ENCODE data around the gene CUZD1.

The CUZD1 gene

DNA sequence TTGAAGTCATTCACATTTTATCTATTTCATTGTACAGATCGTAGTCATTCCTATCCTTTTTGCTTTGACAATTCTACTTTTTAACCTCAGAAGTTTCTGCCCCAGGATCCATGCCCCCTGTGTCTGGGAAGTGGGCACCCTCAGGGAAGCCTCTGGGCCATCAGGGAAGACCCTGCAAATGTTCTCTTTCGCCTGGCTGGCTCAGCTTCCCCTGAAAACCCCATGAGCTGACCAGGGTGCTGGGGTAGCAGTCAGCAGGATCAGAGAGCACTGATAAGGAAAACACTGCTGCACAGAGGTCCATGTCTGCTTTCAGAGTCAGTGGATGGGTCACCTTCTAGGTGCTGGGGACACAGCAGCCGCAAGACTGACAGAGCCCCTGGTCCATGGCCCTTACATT lies 23.8 kb downstream of the CUZD1 start:
- no peak for DNase-seq (ENCODE audit: low read depth in 2 of 2)

DNA sequence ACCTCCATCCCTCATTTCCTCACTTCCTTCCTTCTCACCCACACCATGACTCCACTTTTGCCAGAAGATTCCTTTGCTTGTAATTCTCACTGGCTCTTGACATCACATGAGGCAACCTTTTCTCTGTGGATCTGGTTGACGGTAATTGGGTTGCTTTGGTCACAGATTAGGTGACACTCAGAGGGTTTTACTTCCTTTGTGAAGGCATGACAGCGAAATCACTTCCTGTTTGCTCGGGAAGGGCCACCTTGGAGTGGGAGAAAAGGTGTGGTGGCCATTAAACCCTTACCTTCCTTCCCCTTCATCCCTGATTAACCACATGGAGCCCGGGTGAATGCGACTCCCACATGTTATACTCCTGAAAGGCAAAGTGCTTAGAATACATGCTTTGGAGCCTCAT lies 30.2 kb downstream of the CUZD1 start:
- no peak for DNase-seq (ENCODE audit: low read depth in 2 of 2)

DNA sequence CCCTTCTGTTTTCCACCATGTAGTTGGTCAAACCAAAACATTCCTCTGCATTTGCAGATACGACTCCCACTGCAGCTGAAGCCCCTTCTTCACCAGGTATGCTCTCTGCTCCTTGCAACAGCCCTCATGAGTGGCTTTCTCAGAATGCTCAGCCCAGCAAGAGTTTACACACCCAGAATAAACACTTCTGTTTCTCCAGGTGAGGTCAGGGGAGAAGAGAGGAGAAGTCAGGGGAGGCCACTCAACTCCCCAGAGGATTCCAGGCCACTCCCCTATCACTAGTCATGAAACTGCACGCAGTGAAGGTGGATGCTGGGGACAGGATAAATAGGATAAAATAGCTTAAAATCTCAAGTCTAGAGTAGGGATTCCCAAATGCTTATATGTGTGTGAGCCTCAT lies 31.2 kb downstream of the CUZD1 start:
- DNase-seq (ENCODE audit: low read depth in 2 of 2), result no peak

DNA sequence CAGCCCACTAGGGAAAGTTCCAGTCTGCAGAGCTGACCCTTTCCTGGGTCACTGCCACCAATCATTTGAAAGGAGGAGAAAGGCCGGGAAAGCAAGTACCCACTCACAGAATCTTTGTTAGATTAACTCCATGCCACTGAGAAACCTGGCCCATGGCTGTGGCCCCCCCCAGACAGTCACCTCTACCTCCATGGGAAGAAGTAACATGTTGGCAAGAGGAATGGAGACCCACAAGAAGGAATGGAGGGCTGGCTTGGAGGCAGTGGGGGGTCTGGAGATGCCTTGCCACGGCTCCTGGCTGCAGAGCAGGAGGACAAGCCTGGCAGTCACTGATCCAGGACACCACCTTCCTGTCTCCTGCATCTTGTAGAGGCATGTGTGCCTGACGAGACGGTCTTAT lies 32.9 kb downstream of the CUZD1 start:
- DNase-seq (ENCODE audit: low read depth in 2 of 2), result no peak

DNA sequence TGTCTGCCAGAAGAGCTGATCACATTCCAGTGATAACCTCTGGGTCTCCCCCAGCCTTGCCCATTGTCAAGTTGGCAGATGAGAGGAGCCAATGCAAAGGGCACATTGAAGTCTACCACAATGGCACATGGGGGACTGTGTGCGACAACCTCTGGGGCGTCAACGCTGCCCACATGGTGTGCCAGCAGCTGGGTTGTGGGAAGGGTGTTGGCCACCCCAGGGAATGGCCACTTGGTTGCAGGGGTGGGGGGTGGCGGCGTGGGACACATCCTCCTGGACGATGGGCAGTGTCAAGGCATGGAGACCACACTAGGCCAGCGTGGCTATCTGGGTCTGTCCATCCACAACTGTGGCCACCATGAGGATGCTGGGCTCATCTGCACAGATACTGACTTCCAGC lies 43.4 kb downstream of the CUZD1 start:
- no peak for DNase-seq (ENCODE audit: low read depth in 2 of 2)

DNA sequence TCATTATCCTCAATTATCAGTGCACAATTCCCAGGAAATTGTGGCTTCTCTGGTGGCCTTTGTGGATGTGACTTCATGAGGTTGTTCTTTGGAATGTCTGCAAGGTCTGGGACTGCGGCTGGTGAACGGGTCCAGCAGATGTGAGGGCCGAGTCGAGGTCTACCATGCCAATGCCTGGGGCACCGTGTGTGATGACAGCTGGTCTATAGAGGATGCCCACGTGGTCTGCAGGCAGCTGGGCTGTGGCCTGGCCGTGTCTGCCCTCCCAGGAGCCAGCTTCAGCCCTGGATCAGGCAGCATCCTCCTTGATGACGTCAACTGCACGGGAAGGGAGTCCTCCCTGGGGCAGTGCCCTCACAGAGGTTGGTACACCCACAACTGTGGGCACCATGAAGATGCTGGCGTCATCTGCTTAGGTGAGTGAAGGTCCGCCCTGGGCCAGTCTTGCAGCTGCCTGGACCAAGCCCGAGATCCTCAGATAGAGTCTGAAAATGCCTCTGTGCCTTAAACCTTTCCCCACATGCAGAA lies 46.9 kb downstream of the CUZD1 start:
- no peak for DNase-seq (ENCODE audit: low read depth in 2 of 2)

DNA sequence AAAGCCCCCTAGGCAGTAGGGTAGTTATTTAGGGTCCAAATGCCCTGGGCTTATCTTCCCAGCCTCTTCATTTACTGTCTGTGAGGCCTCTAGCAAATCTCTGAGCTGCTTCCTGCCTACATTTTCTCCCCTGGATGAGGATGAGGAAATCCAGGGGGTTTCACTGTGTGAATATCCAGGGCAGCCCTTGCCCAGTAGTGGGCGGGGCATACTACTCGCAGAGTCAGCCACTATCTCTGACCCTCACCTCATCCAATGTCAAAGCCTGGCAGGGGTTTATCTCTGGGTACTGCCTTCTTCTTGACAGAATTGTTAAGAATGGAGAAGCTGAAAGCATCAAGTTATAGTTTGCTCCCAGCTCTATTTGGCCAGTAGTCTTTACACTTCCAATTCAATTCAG lies 48.9 kb downstream of the CUZD1 start:
- DNase-seq (ENCODE audit: low read depth in 2 of 2), result no peak

DNA sequence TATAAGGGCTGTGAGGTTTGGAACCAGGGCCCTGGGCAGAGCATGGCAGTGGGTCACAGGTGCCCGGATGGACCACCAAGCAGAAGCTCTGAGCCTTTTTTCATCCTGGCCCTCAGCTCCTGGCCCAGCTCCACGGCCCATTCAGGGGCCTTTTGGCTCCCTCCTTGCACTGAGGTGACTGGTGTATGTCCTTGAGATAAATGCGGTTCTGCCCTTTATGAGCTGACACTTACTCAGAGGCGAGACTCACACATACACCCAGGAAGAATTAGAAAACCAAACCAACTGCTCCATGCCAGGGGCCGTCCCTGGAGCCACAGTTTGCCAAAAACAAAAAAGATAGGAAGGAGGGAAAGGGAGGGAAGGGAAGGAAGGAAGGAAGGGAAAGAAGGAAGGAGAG lies 49.7 kb downstream of the CUZD1 start:
- DNase-seq (ENCODE audit: low read depth in 2 of 2), result no peak

DNA sequence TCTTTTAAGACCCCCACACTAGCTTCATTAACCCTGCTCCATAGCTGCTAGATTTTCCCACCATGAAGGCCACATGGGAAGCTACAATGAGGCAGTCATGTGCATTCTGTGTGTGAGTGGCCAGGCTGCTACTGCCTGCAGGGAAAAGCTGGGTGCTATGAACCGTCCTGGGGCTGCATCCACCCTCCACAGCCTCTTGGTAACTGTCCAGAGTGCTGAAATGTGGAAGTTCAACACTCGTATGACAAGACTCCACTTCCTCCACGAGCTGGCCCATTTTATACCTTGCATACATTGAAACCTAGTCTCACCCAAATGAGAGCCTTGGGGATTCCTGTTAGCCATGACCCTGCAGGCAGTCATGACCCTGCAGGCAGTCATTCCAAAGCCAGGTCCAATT lies 59.4 kb downstream of the CUZD1 start:
- no peak for DNase-seq (ENCODE audit: low read depth in 2 of 2)

DNA sequence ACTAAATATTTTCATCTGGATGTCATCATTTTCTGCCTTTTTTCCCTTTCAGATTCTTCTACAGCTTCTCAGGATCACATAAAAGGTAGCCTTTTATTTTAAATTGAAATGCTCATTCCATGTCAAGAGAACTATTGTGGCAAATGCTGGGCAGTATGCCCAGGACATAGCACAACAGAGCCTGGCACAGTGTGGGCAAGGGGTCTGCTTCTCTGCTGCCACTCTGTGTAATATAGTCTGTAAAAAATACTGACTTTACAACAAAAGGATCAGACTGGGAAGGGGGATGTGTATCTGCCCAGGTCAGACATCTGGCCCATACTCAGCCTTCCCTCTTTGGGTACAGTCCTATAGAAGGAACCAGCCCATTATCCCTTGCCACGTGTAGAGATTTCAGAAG lies 62.7 kb downstream of the CUZD1 start:
- no peak for DNase-seq (ENCODE audit: low read depth in 2 of 2)

Data from stimulated activated CD8-positive, alpha-beta memory T cell treated with anti-CD3 and anti-CD28 coated beads, Interleukin-15, amount 100 ng/mL, for 4 hours (primary cell).